HG03139 (cell line): ENCODE results near the gene TMOD4.
"Not testable (repeated sequence)": the region's sequence is repeated elsewhere in the genome, so short reads cannot be mapped to it uniquely, and the experiment has no call there.

Experiments used
- ATAC-seq: cut with Tn5 transposase; IDR thresholded peaks from one replicate; pipeline ENCODE4 v1.9.1; 2021; ENCODE audit not compliant: unreplicated experiment

The TMOD4 gene

GRCh38 chr1:151175863-151176262 lies at the start of gene TMOD4:
TSS of gene TMOD4 (minus strand) at chr1:151175981. CDS start at chr1:151174875, 1,106 bp downstream.
- no peak for ATAC-seq

- ATAC-seq, result no peak
Measured at GRCh38 chr1:151222130-151222529, 46.3 kb upstream of the TMOD4 start.

GRCh38 chr1:151221616-151222015 lies 45.8 kb upstream of the TMOD4 start:
- no peak for ATAC-seq

GRCh38 chr1:151213560-151213959 lies 37.8 kb upstream of the TMOD4 start:
- no peak for ATAC-seq

- no peak for ATAC-seq
Measured at GRCh38 chr1:151211972-151212705, 36.4 kb upstream of the TMOD4 start.

GRCh38 chr1:151210830-151211229 lies 35.0 kb upstream of the TMOD4 start:
- no peak for ATAC-seq

GRCh38 chr1:151205381-151205965 lies 29.7 kb upstream of the TMOD4 start:
- ATAC-seq, result not testable (repeated sequence)

- ATAC-seq, result no peak
Measured at GRCh38 chr1:151199873-151200581, 24.2 kb upstream of the TMOD4 start.

- peak; percentile 78 for ATAC-seq
Measured at GRCh38 chr1:151198254-151199127, 22.7 kb upstream of the TMOD4 start, which contains the start of gene PIP5K1A. TSS of gene PIP5K1A (plus strand) at chr1:151198552. CDS start at chr1:151198997, 445 bp downstream.

GRCh38 chr1:151197863-151198253 lies 22.1 kb upstream of the TMOD4 start:
- ATAC-seq, result no peak

GRCh38 chr1:151196292-151196800 lies 20.6 kb upstream of the TMOD4 start:
- ATAC-seq, result no peak

- ATAC-seq, result not testable (repeated sequence)
Measured at GRCh38 chr1:151194894-151195594, 19.3 kb upstream of the TMOD4 start.

- ATAC-seq, result no peak
Measured at GRCh38 chr1:151193856-151194255, 18.1 kb upstream of the TMOD4 start.

- ATAC-seq, result no peak
Measured at GRCh38 chr1:151193304-151193703, 17.5 kb upstream of the TMOD4 start.

- ATAC-seq, result no peak
Measured at GRCh38 chr1:151192047-151192446, 16.3 kb upstream of the TMOD4 start.

GRCh38 chr1:151189637-151190445 lies 14.1 kb upstream of the TMOD4 start, which contains the start of gene VPS72:
TSS of gene VPS72 (minus strand) at chr1:151190197. CDS start at chr1:151190121, 76 bp downstream.
- peak; percentile 77 for ATAC-seq

GRCh38 chr1:151188667-151189066 lies 12.9 kb upstream of the TMOD4 start:
- not testable (repeated sequence) for ATAC-seq

GRCh38 chr1:151187205-151187604 lies 11.4 kb upstream of the TMOD4 start:
- no peak for ATAC-seq

GRCh38 chr1:151184211-151184610 lies 8.4 kb upstream of the TMOD4 start:
- no peak for ATAC-seq
